ENCODE data around the gene KIAA0753. TPM values are rescaled to one million over a fixed set of nuclear protein-coding genes. Genes with fewer than 3 reads are reported as not detected.

KIAA0753 gene
- total RNA-seq, 1 donor from 2014 or later, result 15.7 TPM

- TF ChIP-seq CTCF (conservative IDR thresholded peaks at IDR 0.05; ENCODE audit: low read depth, low read length), result no peak
- H3K4me3 ChIP-seq (ENCODE audit: low read depth, low read length), result no peak overlapping the region
- no peak for DNase-seq (ENCODE audit: low read depth)
These were observed 98.6 kb downstream of the KIAA0753 start for GRCh38 chr17:6541886-6542285.

DNA sequence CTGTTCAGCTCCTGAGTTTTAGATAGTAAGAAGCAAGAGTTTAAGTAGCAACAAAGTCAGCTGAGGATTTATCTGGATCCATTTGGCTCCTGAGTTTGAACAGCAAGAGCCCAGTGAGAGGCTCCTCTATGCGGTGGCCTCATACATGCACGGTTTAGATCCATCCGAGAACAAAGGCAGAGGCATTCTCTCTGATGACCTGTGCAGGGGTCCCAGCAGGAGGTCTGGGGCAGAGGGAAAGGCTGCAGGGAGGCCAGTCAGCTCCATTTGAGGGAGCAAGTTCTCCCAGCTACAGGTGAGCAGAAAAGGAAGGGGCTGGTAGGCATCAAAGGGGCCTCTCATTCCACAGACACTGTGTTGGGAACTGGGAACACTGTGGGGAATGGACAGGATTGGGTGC, 100.6 kb downstream of the KIAA0753 start:
- TF ChIP-seq CTCF (conservative IDR thresholded peaks at IDR 0.05; ENCODE audit: low read depth, low read length), result no peak
- H3K4me3 ChIP-seq (ENCODE audit: low read depth, low read length), result no peak overlapping the region
- DNase-seq (ENCODE audit: low read depth), result no peak

GRCh38 chr17:6536566-6537065, 103.9 kb downstream of the KIAA0753 start:
- H3K4me3 ChIP-seq (ENCODE audit: low read depth, low read length), result no peak overlapping the region
- no peak for TF ChIP-seq CTCF (conservative IDR thresholded peaks at IDR 0.05; ENCODE audit: low read depth, low read length)
- no peak for DNase-seq (ENCODE audit: low read depth)

- DNase-seq (ENCODE audit: low read depth), result no peak
- no peak for TF ChIP-seq CTCF (conservative IDR thresholded peaks at IDR 0.05; ENCODE audit: low read depth, low read length)
- H3K4me3 ChIP-seq (ENCODE audit: low read depth, low read length), result no peak overlapping the region
These were observed 104.5 kb downstream of the KIAA0753 start for GRCh38 chr17:6536053-6536452.

GRCh38 chr17:6534846-6535514, 105.5 kb downstream of the KIAA0753 start:
- H3K4me3 ChIP-seq (ENCODE audit: low read depth, low read length), result no peak overlapping the region
- DNase-seq (ENCODE audit: low read depth), result no peak
- no peak for TF ChIP-seq CTCF (conservative IDR thresholded peaks at IDR 0.05; ENCODE audit: low read depth, low read length)

DNA sequence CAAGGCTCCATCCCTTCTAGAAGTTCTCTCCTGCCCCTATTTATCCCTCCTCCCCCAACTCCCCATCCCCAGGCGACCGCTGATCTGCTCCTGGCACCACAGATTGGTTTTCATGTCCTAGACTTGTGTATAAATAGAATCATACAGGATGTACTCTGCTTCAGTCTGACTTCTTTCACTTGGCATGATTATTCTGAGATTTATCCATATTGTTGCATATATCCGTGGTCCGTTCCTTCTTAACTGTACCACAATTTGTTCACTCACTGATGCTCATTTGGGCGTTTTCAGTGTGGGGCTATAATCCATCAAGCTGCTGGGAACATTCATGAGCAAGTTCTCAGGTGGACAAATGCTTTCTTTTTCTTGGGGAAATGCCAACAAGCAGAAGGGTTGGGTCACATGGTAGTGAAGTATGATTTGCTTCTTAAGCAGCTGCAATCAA, 108.0 kb downstream of the KIAA0753 start:
- DNase-seq (ENCODE audit: low read depth), result no peak
- H3K4me3 ChIP-seq (ENCODE audit: low read depth, low read length), result no peak overlapping the region
- no peak for TF ChIP-seq CTCF (conservative IDR thresholded peaks at IDR 0.05; ENCODE audit: low read depth, low read length)

DNA sequence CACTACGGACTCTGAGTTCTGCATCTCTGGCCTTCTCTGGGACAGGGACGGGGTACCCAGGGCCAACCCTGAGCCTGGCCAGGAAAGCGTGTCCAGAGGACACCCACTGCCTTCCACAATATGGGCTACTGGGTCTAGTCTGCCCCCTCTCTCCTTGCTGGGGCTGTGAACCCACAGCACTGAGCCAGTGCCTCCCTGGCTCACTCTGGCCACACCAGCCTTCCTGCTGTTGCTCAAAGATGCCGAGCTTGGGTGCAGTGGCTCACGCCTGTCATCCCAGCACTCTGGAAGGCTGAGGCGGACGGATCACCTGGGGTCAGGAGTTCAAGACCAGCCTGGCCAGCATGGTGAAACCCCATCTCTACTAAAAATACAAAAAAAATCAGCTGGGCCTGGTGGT, 108.9 kb downstream of the KIAA0753 start:
- no peak for TF ChIP-seq CTCF (conservative IDR thresholded peaks at IDR 0.05; ENCODE audit: low read depth, low read length)
- H3K4me3 ChIP-seq (ENCODE audit: low read depth, low read length), result no peak overlapping the region

More for the DNA sequence above, 108.9 kb downstream of the KIAA0753 start:
- no peak for DNase-seq (ENCODE audit: low read depth)
